HG03571 (cell line): ENCODE data around the gene MACF1.

ENCODE experiments used
- ATAC-seq: cut with Tn5 transposase; IDR thresholded peaks from one replicate; pipeline ENCODE4 v1.9.1; 2021; ENCODE audit not compliant: unreplicated experiment

The MACF1 gene

DNA sequence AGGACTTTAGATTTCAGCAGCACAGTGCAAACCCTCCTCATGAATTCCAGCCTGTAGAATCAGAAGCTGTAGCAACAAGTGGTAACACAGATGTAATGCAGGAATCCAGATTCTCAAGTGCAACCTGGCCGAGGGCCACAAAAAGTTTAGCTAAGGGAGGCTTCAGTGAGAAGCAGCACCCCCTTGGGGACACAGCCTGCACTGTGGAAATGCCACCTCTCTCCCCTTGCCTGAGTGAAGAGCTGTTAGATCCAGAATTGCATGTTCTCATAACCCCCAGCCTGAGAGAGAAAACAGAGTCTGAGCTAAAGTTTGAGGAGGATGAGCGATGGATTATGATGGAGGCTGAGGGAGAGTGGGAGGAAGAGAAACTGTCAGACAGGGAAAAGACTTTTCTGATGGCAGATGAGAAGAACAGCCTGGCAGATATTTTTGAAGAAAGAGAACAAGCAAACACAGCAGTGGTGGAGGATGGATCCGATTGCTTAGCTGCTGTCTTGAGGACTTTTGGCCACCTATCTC, 206.5 kb downstream of the MACF1 start:
- ATAC-seq: no peak

DNA sequence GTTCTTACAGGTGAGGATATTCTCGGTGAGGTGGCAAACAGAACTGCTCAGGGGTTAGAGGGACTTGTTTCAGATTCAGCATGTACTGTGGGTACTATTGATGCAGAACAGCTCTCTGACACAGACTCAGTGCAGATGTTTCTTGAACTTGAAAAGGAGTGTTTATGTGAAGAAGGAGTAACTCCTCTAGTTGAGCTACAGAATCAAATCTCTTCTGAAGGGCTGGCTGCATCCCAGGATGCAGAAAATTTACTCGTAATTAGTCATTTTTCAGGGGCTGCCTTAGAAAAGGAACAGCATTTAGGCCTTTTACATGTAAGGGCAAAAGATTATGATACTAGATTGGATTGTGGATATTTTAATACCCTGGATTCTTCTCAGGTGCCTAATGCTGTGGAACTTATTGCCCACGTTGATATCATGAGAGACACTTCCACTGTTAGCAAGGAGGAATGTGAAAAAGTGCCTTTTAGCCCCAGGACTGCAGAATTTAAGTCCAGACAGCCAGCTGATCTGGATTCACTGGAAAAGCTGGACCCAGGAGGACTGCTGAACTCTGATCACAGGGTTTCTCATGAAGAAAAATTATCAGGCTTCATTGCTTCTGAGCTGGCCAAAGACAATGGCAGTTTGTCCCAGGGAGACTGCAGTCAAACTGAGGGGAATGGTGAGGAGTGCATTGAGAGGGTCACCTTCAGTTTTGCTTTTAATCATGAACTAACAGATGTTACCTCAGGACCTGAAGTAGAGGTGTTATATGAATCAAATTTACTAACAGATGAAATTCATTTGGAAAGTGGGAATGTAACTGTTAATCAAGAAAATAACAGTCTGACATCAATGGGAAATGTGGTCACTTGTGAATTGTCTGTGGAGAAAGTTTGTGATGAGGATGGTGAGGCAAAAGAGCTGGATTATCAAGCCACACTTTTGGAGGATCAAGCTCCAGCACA, 207.3 kb downstream of the MACF1 start:
- ATAC-seq: no peak

DNA sequence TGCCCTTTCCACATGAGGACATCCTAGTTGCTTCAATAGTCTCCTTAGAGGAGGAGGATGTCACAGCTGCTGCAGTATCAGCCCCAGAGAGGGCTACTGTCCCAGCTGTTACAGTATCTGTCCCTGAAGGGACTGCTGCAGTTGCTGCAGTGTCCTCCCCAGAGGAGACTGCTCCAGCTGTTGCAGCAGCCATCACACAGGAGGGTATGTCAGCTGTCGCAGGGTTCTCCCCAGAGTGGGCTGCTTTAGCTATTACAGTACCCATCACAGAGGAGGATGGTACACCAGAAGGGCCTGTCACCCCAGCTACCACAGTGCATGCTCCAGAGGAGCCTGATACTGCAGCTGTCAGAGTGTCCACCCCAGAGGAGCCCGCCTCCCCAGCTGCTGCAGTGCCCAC, 208.4 kb downstream of the MACF1 start:
- ATAC-seq: no peak

DNA sequence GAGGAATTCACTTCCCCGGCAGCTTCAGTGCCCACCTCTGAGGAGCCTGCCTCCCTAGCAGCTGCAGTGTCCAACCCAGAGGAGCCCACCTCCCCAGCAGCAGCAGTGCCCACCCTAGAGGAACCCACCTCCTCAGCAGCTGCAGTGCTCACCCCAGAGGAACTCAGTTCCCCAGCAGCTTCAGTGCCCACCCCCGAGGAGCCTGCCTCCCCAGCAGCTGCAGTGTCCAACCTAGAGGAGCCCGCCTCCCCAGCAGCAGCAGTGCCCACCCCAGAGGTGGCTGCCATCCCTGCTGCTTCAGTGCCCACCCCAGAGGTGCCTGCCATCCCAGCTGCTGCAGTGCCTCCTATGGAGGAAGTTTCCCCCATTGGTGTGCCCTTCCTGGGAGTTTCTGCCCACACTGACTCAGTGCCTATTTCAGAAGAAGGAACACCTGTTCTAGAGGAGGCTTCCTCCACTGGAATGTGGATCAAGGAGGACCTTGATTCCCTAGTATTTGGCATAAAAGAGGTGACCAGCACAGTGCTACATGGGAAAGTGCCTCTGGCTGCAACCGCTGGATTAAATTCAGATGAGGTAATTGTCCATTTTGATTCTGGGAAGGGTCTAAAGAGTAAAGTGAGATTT, 209.5 kb downstream of the MACF1 start:
- ATAC-seq: no peak

DNA sequence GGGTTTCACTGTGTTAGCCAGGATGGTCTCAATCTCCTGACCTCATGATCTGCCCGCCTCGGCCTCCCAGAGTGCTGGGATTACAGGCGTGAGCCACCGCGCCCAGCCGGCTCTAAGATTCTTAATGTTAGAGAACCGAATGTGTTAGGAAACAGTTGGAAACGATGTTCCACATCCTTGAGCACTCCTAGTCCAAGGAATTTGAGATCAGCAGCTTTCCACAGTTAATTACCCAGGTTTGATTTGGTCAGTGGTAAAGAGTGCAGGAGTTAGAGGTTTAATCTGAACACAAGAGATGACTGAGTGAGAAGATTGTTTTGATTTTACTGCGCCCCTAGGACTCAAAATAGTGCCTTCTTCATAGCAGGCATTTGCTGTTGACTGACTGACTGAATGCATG, 211.1 kb downstream of the MACF1 start:
- ATAC-seq: no peak

DNA sequence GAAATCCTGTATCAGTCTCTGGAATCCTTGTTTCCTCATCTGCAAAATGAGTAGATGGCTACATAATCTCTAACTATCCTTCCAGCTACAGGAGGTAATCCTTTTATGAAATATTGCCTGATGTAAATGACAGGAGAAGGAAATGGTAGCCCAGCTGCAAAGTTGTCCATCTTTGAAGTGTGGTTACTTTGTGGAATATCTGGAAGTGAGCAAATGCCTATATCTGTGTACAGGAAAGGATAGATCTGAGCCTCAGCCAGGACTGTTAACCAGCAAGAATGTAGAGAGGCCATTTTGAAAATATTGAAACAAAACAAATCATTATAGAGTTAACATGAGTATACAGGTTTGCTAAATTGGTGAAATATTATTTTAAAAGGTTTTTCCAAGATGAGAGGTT, 212.1 kb downstream of the MACF1 start:
- ATAC-seq: no peak

DNA sequence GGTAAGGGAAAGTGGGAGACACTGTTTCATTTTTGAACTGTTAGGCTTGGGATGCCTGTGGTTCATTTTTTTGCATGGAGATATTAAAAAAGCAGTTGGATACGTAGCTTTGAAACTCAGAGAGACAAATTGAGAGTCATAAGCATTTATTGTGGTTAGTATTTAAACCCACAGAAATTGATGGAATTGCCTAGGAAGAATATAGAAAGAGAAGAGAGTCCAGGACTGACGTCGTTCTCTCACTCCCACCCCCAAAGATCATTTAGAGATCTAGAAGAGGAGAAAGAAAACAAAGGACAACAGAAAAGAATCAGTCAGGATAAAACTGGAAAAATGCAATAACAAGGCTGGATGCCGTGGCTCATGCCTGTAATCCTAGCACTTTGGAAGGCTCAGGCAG, 213.7 kb downstream of the MACF1 start:
- no peak for ATAC-seq

DNA sequence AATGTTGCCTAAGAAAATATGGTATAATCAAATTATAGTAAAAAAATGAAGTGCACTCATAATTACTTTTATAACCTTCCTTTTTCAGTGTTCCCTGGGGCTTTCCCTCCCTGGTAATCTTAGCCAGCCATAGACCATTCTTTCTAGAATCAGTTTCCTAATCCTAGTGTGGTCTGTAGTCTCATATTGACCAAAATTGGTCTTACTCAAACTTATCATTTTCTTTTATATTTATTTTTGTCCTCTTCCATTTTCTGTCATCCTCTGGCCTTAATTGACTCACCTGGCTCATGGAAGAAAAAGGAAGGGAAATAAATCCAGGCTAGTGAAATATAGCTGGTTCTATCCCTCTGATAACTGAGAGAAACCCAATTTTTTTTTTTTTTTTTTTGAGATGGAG, 216.0 kb downstream of the MACF1 start:
- ATAC-seq: no peak

DNA sequence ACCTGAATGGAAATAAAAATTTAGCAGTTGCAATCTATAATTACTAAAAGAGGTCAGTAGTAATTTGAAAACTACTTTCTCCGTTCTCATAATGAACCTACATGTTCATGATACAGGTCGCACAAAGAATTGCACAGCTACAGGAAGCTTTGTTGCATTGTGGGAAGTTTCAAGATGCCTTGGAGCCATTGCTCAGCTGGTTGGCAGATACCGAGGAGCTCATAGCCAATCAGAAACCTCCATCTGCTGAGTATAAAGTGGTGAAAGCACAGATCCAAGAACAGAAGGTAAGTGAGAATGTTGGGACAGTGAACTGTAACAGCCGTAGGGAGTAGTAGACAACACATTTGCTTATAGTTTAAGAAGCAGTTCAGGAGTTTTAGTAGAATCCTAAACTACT, 218.1 kb downstream of the MACF1 start:
- ATAC-seq: no peak

DNA sequence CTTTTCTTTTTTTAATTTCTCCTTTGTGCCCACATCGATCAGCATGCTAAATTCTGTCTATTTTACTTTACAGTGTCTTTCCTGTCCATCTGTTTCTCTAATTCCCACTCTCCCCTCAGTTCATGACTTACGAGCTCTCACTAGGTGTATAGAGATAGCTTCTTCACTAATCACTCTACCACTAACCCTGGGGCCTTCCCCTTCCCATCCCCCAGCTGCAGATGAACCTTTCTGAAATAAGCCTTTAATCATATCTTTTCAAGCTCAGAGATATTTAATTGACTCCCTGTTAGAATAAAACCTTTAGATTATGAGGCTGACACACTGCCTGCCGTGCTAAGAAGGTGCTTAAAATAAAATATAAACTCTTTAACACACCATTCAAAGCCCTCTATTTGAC, 220.7 kb downstream of the MACF1 start:
- no peak for ATAC-seq

DNA sequence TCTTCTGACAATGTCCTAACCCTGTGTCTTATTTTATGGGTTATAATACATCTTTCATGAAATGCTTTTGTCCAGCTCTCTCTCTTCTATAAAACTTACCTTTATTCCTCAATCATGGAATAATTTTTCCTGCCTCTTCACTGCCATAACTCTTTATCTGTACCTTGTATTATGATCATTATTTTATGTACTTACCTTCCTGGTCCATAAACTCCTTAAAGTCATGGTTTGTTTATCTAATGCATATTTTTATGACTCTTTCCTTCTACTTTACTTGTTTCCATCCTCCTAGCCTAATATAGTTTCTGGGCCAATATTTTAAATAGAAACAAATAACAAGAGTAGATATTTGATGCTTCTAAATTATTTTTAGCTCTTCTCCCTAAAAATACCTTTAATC, 221.1 kb downstream of the MACF1 start:
- ATAC-seq: no peak

DNA sequence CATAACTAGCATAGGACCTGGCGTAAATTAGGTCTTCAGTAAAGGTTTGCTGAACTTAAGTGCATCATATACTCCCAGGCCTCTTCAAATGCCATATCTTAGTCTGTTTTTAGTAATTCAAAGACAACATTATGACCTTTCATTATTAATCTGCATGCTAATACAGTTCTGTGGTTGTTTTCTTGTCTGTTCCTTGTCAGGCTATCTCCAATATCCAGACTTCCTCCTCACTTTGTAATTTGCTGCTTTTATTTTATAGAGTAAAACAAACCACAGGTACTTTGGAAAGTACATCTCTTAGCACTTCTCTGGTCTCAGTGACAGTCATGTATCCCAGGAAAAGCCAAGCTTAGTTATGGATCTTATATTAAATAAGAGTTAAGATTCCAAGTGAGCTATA, 221.9 kb downstream of the MACF1 start:
- ATAC-seq: no peak

DNA sequence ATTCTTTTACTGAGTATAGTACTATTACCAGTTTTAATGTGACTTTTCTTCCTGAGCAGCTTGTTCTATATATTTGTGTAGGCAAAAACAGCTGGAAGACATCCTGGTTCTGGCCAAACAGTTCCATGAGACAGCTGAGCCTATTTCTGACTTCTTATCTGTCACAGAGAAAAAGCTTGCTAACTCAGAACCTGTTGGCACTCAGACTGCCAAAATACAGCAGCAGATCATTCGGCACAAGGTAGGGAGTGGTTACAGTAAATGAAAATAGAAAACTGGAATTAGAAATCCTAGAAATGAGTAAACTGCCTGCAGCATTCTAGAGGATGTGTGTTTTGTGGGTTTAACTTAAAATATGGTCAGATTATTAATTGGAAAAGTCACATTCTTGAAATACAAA, 222.9 kb downstream of the MACF1 start:
- ATAC-seq: no peak

DNA sequence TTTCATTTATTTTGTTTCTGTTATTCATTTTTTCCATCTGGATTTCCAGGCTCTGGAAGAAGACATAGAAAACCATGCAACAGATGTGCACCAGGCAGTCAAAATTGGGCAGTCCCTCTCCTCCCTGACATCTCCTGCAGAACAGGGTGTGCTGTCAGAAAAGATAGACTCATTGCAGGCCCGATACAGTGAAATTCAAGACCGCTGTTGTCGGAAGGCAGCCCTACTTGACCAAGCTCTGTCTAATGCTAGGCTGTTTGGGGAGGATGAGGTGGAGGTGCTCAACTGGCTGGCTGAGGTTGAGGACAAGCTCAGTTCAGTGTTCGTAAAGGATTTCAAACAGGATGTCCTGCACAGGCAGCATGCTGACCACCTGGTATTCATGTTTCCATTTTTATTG, 223.4 kb downstream of the MACF1 start:
- no peak for ATAC-seq

DNA sequence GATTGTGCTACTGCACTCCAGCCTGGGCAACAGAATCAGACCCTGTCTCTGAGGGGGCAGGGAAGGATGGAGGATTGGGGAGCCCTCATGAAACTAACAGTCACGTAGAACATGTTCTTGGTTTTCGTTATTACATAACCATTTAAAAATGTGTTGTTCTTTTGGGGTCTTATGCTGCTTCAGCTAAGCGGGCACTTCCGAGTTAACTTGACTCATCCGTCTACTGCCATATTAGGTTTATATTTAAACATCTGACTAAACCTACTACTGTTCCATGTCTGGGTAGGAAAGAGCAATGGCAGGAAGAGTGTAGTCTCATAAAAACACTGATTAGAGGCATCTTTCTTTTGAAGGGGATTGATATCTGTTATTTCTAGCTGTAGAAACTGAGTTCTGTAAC, 227.4 kb downstream of the MACF1 start:
- no peak for ATAC-seq

DNA sequence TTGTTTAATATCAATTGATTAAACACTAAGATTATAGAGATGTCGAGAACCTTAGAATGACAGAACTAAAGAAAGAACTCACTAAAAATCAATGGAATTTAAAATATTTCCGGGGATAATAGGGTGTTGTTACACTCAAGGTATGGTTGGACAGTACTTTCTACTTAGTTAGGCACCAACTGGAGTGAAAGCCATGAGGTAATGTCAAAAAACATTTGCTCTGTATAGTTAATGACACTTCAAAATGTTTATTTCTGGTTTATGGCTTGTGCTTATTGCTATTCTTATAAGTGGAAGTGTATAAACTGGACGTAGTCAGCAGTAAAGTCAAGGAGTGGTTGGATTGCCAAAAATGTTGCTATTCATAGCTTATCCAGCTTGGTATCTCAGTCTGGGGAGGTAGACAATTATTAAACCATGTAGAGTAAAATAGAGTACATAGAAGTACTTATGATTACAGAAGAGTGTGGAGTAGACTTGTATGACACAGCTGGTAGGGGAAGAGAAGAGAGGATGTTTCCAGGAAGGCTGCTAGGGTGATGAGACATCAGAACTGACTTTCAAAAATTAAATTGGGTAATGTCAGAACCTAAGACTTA, 230.4 kb downstream of the MACF1 start:
- ATAC-seq: no peak

DNA sequence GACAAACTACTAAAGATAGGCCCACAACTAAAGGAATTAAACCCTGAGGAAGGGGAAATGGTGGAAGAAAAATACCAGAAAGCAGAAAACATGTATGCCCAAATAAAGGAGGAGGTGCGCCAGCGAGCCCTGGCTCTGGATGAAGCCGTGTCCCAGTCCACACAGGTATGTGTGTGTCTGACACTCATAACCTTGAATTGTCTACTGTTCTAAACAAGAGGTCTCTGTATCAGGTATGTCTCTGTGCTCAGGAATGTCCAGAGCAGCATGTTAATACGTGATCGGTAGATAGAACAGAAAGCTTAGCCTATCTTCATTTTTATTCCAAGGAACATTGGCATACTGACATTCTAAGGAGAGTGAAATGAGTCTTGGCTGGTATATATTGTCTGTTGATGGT, 231.1 kb downstream of the MACF1 start:
- ATAC-seq: no peak

DNA sequence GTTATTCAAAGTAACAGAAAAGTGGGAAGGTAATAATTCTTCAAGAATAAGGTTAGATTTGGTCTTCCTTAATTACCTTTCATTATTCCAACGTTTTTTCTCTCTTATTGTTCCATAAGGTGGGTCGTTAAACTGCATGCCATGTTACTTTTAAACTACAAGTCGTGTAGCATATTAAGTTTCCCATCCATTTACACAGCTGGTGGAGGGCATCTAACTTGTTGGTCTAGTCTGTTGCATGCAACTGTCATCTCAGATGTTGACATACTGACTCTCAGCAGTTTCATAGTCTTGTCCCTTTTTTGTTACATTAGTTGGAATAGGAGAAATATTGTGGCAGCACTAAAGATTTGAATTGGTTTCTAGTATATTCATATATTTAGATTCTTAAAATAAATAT, 232.3 kb downstream of the MACF1 start:
- ATAC-seq: no peak

DNA sequence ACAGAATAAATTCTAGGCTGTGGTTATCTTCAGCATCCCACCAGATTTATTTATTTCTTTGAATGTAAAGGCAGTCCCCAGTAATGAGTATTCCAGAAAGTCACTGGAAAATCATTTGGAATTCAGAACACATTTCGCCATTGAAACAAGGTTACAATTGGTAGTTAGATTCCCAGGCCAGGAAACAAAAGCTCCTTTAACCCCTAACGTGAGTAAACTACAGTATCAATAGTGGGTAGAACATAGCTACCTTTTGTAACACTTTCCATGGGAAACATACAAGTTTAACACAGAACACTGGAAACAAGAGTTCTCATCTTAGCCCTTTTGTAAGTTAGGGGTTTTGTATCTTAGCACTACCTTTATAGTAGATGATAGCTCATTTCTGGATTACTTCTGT, 233.5 kb downstream of the MACF1 start:
- no peak for ATAC-seq

DNA sequence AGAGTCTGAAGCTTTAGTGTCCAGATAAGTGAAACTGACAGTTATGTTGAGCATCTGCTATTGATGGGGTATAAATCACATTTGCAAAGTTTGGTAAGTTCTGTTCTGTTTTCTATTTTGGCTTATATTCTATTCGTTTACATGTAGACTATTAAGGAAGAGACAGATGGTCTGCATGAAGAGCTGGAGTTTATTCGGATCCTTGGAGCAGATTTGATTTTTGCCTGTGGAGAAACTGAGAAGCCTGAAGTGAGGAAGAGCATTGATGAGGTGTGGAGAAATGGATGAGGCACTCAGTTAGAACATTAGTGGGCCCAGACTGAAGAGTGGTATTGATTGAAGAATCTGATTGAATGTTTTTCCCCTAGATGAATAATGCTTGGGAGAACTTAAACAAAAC, 236.4 kb downstream of the MACF1 start:
- no peak for ATAC-seq

DNA sequence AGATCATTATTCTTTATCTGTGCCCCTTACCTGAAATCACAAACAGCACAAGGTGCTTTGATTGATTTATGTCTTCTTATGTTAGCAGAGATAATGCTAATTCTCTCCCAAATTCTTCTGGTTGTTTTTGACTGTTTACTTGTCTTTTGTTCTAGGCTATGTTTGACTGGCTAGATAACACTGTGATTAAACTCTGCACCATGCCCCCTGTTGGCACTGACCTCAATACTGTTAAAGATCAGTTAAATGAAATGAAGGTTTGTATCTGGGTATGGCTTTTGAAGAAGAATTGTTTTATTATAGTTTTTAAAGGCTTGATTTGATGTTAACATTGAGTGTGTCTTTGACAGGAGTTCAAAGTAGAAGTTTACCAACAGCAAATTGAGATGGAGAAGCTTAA, 237.3 kb downstream of the MACF1 start:
- ATAC-seq: no peak

DNA sequence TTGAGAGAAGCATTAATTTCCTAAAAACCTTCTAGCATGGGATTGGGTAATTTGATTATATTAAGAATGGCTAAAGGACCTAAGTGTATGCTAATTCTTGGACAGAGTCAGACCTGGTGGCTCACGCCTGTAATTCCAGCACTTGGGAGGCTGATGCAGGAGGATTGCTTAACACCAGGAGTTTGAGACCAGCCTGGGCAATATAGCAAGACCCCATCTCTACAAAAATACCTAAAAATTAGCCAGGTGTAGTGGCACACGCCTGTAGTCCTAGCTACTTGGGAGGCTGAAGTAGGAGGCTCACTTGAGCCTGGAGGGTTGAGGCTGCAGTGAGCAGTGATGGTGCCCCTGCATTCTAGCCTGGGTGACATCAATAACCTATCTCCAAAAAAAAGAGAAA, 241.1 kb downstream of the MACF1 start:
- no peak for ATAC-seq
